Epithelial cell of prostate (primary cell): ENCODE data around the gene BAX.

Experiments
- DNase-seq: peaks from one replicate; pipeline ENCODE4 v3.0.0-alpha.2; 2011; ENCODE audit warnings: low read depth, low spot score
- H3K27ac ChIP-seq: fragments of 450-650 bp; 2 replicates; pipeline ENCODE4 v1.5.1; 2017; ENCODE audit warnings: mild to moderate bottlenecking

The BAX gene

DNA sequence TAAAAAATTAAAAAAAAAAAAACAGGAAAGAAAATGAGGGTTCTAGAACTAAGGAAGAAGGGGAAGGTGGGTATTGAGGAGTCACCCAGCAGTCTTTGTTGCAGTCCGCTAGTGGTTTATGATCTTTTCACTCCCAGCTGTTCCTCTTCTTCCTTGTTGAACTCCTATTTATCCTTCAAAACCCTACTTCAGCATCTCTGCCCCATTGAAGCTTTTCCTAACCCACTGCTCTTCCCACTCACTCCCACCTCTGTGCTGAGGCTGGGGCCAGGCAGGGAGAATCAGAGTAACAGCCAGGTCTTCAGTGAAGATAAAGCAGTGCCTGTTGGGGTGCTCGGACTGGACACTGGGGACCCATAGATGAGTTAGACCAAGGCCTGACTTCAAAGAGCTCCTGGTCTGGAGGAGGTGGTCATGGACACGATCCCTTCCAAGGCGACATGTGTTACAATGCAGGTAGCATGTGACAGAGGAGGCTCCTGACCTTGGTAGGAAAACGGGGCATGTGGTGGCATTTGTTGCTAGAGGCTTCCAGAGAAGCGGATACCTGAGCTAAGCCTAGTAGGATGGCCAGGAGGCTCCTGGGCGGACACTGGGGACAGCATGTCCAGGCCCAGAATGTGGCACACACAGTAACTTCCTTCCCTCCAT lies 50.4 kb downstream of the BAX start:
- DNase-seq = no peak
- no peak overlapping the region for H3K27ac ChIP-seq

DNA sequence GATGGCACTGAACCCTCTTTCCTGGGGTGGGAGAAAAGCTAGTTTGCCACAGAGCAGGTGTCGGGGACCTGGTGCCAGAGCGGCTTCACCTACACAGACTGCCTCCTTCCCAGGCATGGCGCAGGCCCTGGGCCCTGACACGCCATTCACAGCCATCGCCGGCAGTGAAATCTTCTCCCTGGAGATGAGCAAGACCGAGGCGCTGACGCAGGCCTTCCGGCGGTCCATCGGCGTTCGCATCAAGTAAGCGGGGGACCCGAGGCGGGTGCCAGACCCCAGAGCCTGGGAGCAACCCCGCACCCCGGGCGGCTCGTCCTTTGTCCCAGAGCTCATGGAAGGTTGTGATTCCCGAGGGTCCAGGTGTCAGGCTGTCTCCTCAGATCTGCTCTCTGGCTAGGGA lies 52.2 kb downstream of the BAX start:
- H3K27ac ChIP-seq = no peak overlapping the region
- DNase-seq = no peak

DNA sequence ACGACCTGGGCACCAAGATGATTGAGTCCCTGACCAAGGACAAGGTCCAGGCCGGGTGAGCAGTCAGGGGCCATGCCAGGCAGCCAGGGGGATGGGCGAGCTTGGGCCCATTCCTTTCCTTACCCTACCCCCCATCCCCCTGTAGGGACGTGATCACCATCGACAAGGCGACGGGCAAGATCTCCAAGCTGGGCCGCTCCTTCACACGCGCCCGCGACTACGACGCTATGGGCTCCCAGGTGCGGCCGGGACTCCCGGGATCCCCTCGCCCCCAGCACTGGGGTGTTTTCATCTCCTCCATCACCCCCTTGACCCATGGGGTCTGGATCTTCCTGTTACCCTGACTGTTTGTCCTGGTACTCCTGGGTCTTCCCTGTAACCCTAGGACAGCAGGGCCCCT lies 55.2 kb downstream of the BAX start:
- DNase-seq = no peak
- H3K27ac ChIP-seq = no peak overlapping the region

DNA sequence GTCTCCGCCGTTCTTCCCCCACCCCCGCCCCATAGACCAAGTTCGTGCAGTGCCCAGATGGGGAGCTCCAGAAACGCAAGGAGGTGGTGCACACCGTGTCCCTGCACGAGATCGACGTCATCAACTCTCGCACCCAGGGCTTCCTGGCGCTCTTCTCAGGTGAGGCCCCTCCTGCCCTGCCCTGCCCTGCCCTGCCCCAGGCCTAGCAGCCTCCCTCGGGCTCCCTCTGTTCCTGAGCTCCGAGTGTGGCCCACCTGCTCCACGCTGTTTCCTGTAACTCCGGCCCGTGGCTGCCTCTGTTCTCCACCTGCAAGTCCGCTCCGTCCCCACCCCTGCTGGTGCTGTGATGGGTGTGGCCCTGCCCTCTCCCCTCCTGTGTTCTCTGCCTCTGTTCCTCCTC lies 55.8 kb downstream of the BAX start:
- DNase-seq = no peak
- no peak overlapping the region for H3K27ac ChIP-seq

DNA sequence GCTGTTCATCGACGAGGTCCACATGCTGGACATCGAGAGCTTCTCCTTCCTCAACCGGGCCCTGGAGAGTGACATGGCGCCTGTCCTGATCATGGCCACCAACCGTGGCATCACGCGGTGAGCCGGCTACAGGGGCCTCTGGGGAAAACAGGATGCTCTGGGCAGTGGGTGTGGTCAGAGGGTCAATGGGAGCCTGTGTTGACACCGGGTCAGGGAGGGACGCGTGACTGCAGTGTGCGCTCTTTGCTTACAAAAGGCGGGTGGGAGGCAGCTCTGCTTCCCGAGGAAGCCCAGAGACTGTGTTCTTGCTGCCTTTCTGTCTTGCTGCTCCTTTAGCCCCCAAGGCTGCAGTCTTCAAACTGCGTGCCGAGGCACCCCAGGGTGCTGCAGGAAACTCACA lies 56.5 kb downstream of the BAX start:
- no peak for DNase-seq
- no peak overlapping the region for H3K27ac ChIP-seq
